Fibroblast of pulmonary artery (primary cell): ENCODE measurements around the gene RGS12.

Experiments
- DNase-seq: peaks from one replicate; pipeline ENCODE4 v3.0.0-alpha.2; 2010; ENCODE audit warnings: low read depth
- H3K4me3 ChIP-seq: replicated peaks from 2 replicates; pipeline ENCODE4 v1.5.1; 2011; ENCODE audit warnings: low read depth, mild to moderate bottlenecking, control low read depth, low read length, moderate library complexity
- TF ChIP-seq, protein P1 (sequence below): IDR thresholded peaks from 2 replicates; pipeline ENCODE4 v1.5.1; 2011; ENCODE audit warnings: mild to moderate bottlenecking, control low read depth, low read length, inconsistent platforms; ENCODE audit errors: missing control alignments

Gene RGS12

GRCh38 chr4:3292571-3293400, at the start of gene RGS12:
RGS12 (plus strand) TSS chr4:3293021; CDS start chr4:3316171, 23,150 bp downstream.
- peak within 1 kb of the TSS; percentile 77 for H3K4me3 ChIP-seq
- peak; percentile 95 for DNase-seq
- TF ChIP-seq, protein P1, sequence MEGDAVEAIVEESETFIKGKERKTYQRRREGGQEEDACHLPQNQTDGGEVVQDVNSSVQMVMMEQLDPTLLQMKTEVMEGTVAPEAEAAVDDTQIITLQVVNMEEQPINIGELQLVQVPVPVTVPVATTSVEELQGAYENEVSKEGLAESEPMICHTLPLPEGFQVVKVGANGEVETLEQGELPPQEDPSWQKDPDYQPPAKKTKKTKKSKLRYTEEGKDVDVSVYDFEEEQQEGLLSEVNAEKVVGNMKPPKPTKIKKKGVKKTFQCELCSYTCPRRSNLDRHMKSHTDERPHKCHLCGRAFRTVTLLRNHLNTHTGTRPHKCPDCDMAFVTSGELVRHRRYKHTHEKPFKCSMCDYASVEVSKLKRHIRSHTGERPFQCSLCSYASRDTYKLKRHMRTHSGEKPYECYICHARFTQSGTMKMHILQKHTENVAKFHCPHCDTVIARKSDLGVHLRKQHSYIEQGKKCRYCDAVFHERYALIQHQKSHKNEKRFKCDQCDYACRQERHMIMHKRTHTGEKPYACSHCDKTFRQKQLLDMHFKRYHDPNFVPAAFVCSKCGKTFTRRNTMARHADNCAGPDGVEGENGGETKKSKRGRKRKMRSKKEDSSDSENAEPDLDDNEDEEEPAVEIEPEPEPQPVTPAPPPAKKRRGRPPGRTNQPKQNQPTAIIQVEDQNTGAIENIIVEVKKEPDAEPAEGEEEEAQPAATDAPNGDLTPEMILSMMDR, result no peak

DNA sequence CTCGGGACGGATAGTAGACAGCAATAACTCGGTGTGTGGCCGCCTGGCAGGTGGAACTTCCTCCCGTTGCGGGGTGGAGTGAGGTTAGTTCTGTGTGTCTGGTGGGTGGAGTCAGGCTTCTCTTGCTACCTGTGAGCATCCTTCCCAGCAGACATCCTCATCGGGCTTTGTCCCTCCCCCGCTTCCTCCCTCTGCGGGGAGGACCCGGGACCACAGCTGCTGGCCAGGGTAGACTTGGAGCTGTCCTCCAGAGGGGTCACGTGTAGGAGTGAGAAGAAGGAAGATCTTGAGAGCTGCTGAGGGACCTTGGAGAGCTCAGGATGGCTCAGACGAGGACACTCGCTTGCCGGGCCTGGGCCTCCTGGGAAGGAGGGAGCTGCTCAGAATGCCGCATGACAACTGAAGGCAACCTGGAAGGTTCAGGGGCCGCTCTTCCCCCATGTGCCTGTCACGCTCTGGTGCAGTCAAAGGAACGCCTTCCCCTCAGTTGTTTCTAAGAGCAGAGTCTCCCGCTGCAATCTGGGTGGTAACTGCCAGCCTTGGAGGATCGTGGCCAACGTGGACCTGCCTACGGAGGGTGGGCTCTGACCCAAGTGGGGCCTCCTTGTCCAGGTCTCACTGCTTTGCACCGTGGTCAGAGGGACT, 49.6 kb upstream of the RGS12 start:
- TF ChIP-seq, protein P1, result no peak
- no peak for DNase-seq
- H3K4me3 ChIP-seq, result no peak overlapping the region

DNA sequence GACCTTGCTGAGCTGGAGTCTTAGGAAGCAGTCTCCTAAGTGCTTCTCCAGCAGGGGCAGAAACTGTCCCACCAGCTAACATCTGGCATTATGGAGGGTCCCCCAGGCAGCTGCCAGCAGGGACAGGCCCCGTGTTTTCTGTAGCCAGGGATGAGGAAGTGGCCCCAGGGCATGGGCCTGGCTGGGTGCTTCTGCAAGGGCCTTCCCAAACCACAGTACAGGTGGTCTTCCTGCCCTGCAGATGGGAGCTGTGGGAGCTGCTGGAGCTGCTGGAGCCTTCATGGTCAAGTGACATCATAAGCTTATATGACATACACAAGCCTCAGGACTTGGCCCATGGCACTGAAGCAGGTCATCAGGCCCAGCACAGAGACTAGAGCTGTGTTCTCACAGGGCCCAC, 48.8 kb upstream of the RGS12 start:
- H3K4me3 ChIP-seq, result no peak overlapping the region
- TF ChIP-seq, protein P1, result no peak
- DNase-seq, result no peak

DNA sequence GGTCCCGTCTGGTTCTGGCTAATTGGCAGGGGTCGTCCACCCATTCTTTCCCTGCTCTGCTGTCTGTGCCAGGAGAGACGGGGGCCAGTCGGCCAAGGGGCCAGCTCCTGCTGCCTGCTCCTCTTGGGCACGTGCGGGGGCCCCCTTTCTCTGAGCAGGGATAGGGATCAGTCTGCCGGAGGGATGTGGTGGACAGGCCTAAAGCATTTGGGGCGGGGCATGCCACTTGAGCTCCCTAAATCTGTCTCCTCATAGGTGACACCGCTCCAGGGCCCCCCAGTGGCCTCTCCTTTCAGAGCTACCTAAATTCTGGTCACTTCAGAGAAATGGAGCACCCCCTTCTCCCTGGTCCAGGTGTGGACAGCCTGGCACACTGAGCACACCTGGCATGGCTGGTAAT, 48.1 kb upstream of the RGS12 start:
- TF ChIP-seq, protein P1, result no peak
- no peak for DNase-seq
- H3K4me3 ChIP-seq, result no peak overlapping the region

DNA sequence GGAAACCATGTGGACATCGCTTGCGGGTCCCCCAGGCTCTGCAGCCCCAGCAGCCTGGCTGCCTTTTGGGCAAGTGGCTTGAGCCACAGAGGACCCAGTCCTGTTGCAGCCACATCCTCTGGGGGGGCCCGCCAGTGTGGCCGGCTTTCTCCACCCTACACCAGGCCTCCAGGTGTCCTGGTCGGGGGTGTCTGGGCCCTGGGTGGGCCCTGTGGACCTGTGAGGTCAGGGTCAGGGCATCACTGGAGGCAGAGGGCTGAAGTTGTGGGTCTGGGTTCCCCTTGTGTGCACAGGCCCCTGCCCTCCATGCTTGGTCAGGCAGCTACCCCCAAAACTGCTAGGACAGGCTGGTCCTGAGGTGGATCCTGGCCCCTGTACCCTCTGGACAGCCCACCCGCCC, 47.1 kb upstream of the RGS12 start:
- H3K4me3 ChIP-seq, result no peak overlapping the region
- no peak for DNase-seq
- TF ChIP-seq, protein P1, result no peak

- DNase-seq, result no peak
- H3K4me3 ChIP-seq, result no peak overlapping the region
- TF ChIP-seq, protein P1, result no peak
These were observed 46.1 kb upstream of the RGS12 start for GRCh38 chr4:3246458-3247398.
